ENCODE measurements around the gene HOXA4. TPM values are rescaled to one million over a fixed set of nuclear protein-coding genes. Genes with fewer than 3 reads are reported as not detected.

HOXA4 gene
- total and polyA plus RNA-seq, 12 donors = 0.20 to 1.2 (median 0.59) TPM; not detected in 4

- H3K4me1 ChIP-seq = peaks cover 0 to 62% (median 34%) of the 10 kb centered on the region in 9 donors
- ATAC-seq (no peak), DNase-seq (no peak)
- TF ChIP-seq CTCF (IDR thresholded peaks at IDR 0.05) = no peak
- no peaks in the 10 kb centered on the region for H3K9me3 ChIP-seq
- H3K36me3 ChIP-seq = no peaks in the 10 kb centered on the region
- no peak overlapping the region for H3K27ac ChIP-seq
- peaks cover 69 to 100% (median 100%) of the 10 kb centered on the region in 7 donors for H3K27me3 ChIP-seq
- no peak overlapping the region for H3K4me3 ChIP-seq
- WGBS, 2 donors = 7 to 17% methylated on average over 31 of the region's 31 CpGs
- intact Hi-C loops (cut with DNase I) = no loop called here
Observed at GRCh38 chr7:27144781-27145164, 14.2 kb upstream of the HOXA4 start.

GRCh38 chr7:27143950-27144780 lies 13.6 kb upstream of the HOXA4 start:
- Histone ChIP-seq H3K4me3 (peak overlapping the region in 2 of 10 donors; percentile 38 to 60), H3K27ac (no peak overlapping the region), H3K27me3 (peaks cover 72 to 100% (median 100%) of the 10 kb centered on the region in 7 donors), H3K4me1 (peaks cover 0 to 68% (median 34%) of the 10 kb centered on the region in 9 donors), H3K9me3 (no peaks in the 10 kb centered on the region), H3K36me3 (no peaks in the 10 kb centered on the region)
- ATAC-seq (no peak), DNase-seq (no peak)
- peak in 1 of 9 donors; percentile 3 for TF ChIP-seq CTCF (IDR thresholded peaks at IDR 0.05)
- WGBS, 2 donors = 19 to 23% methylated on average over 40 of the region's 40 CpGs
- intact Hi-C loops (cut with DNase I) = no loop called here

- ATAC-seq (peak in 3 of 8 donors; percentile 34 to 50 (median 36)), DNase-seq (no peak)
- Histone ChIP-seq H3K36me3 (no peaks in the 10 kb centered on the region), H3K27ac (peak within 1 kb of the TSS in 1 of 10 donors; percentile 56), H3K9me3 (no peaks in the 10 kb centered on the region), H3K4me3 (peak within 1 kb of the TSS; percentile 10 to 60 (median 36)), H3K27me3 (peaks cover 67 to 100% (median 100%) of the 10 kb centered on the region in 7 donors), H3K4me1 (peaks cover 0 to 62% (median 33%) of the 10 kb centered on the region in 9 donors)
- peak; percentile 7 to 62 (median 41) for TF ChIP-seq CTCF (IDR thresholded peaks at IDR 0.05)
- intact Hi-C loops (cut with DNase I) = no loop called here
- 4 to 8% methylated on average over 77 to 86 of the region's 86 CpGs for WGBS, 2 donors
Observed at GRCh38 chr7:27143023-27143949, 12.7 kb upstream of the HOXA4 start, which contains the start of gene HOXA5. Gene HOXA5 (minus strand): TSS chr7:27143681. CDS start chr7:27143607, 74 bp downstream.

GRCh38 chr7:27142580-27143022 lies 12.0 kb upstream of the HOXA4 start:
- H3K27ac ChIP-seq = peak overlapping the region in 1 of 10 donors; percentile 56
- ATAC-seq (no peak), DNase-seq (no peak)
- peak overlapping the region; percentile 10 to 60 (median 36) for H3K4me3 ChIP-seq
- H3K9me3 ChIP-seq = no peaks in the 10 kb centered on the region
- 7 to 8% methylated on average over 29 of the region's 29 CpGs for WGBS, 2 donors
- H3K36me3 ChIP-seq = no peaks in the 10 kb centered on the region
- peaks cover 0 to 55% (median 26%) of the 10 kb centered on the region in 9 donors for H3K4me1 ChIP-seq
- intact Hi-C loops (cut with DNase I) = no loop called here
- H3K27me3 ChIP-seq = peaks cover 60 to 100% (median 100%) of the 10 kb centered on the region in 7 donors
- no peak for TF ChIP-seq CTCF (IDR thresholded peaks at IDR 0.05)

Measured in heart right ventricle (tissue), 16 donors.